HepG2 (cell line): ENCODE data around the gene C6orf136. TPM values are rescaled to one million over a fixed set of nuclear protein-coding genes. Genes with fewer than 3 reads are reported as not detected.
A peak's percentile ranks its signal among the peaks of the same experiment; 100 is the strongest.

ENCODE experiments used
- ARID2 ChIP-seq: sonication (generic); formaldehyde crosslinking; IDR thresholded peaks from 2 replicates; pipeline ENCODE4 v1.8.1; 2022; ENCODE audit warnings: mild to moderate bottlenecking, missing genetic modification reagents, borderline replicate concordance
- CBX2 ChIP-seq, 2 experiments: fragments of 200-600 bp in 1 of 2; sonication (generic); formaldehyde crosslinking in 1 of 2; IDR thresholded peaks; 2 replicates each; pipeline versions ENCODE4 v1.7.0 to v1.8.1; 2018 to 2022; ENCODE audit warnings: low read depth in 2 of 2, low read length in 1 of 2, mild to moderate bottlenecking in 1 of 2, missing genetic modification reagents in 1 of 2
- CHCHD3 ChIP-seq: sonication (generic); formaldehyde crosslinking; IDR thresholded peaks from 2 replicates; pipeline ENCODE4 v1.8.0; 2022; ENCODE audit warnings: mild to moderate bottlenecking, missing genetic modification reagents, moderate library complexity
- DRAP1 ChIP-seq: IDR thresholded peaks from 2 replicates; pipeline ENCODE4 v1.6.1; 2016; ENCODE audit warnings: missing genetic modification reagents, missing compliant biosample characterization
- EED ChIP-seq: sonication (generic); formaldehyde crosslinking; IDR thresholded peaks from 2 replicates; pipeline ENCODE4 v1.5.0; 2020; ENCODE audit warnings: mild to moderate bottlenecking, missing genetic modification reagents
- GLI4 ChIP-seq: sonication (generic); formaldehyde crosslinking; IDR thresholded peaks from 2 replicates; pipeline ENCODE4 v1.5.1; 2020; ENCODE audit warnings: missing genetic modification reagents, mild to moderate bottlenecking, moderate library complexity, borderline replicate concordance
- GTF3A ChIP-seq: sonication (generic); formaldehyde crosslinking; conservative IDR thresholded peaks from 2 replicates; pipeline ENCODE4 v1.4.0; 2020; ENCODE audit warnings: mild to moderate bottlenecking, missing genetic modification reagents
- NR2F2 ChIP-seq: IDR thresholded peaks from 2 replicates; pipeline ENCODE4 v1.6.1; 2012; ENCODE audit warnings: low read depth, inconsistent platforms, borderline replicate concordance
- NR3C1 ChIP-seq: sonication (generic); formaldehyde crosslinking; IDR thresholded peaks from 2 replicates; pipeline ENCODE4 v1.4.0; 2020; ENCODE audit warnings: missing genetic modification reagents
- PAF1 ChIP-seq: IDR thresholded peaks from 2 replicates; pipeline ENCODE4 v1.6.1; 2016; ENCODE audit warnings: missing genetic modification reagents, missing compliant biosample characterization
- POLR2AphosphoS5 ChIP-seq: IDR thresholded peaks from 2 replicates; pipeline ENCODE4 v1.6.1; 2012; ENCODE audit warnings: low read depth, low read length
- SNAI1 ChIP-seq: sonication (generic); formaldehyde crosslinking; IDR thresholded peaks from 2 replicates; pipeline ENCODE4 v1.5.0; 2020; ENCODE audit warnings: mild to moderate bottlenecking, missing genetic modification reagents, borderline replicate concordance
- SOX6 ChIP-seq, 2 experiments: fragments of 450-650 bp in 1 of 2; sonication (generic) in 1 of 2; formaldehyde crosslinking in 1 of 2; IDR thresholded peaks; 2 replicates each; pipeline versions ENCODE4 v1.4.0 to v1.6.1; 2017 to 2020; ENCODE audit warnings: antibody characterized with exemption in 1 of 2, mild to moderate bottlenecking in 1 of 2, missing genetic modification reagents in 1 of 2
- STAT5B ChIP-seq: sonication (generic); formaldehyde crosslinking; IDR thresholded peaks from 2 replicates; pipeline ENCODE4 v1.4.0; 2020; ENCODE audit warnings: missing genetic modification reagents
- ZBTB1 ChIP-seq: sonication (generic); formaldehyde crosslinking; IDR thresholded peaks from 2 replicates; pipeline ENCODE4 v1.4.0; 2020; ENCODE audit warnings: missing genetic modification reagents, borderline replicate concordance
- ZNF124 ChIP-seq: sonication (generic); formaldehyde crosslinking; IDR thresholded peaks from 2 replicates; pipeline ENCODE4 v1.4.0; 2020; ENCODE audit warnings: missing genetic modification reagents
- ZNF468 ChIP-seq: sonication (generic); formaldehyde crosslinking; IDR thresholded peaks from 2 replicates; pipeline ENCODE4 v1.8.0; 2022; ENCODE audit warnings: mild to moderate bottlenecking, moderate library complexity, missing genetic modification reagents
- ZNF557 ChIP-seq: sonication (generic); formaldehyde crosslinking; IDR thresholded peaks from 2 replicates; pipeline ENCODE4 v1.4.0; 2020; ENCODE audit warnings: missing genetic modification reagents
- ZNF629 ChIP-seq: sonication (generic); formaldehyde crosslinking; conservative IDR thresholded peaks from 2 replicates; pipeline ENCODE4 v1.5.0; 2020; ENCODE audit warnings: missing genetic modification reagents
- ZNF646 ChIP-seq: sonication (generic); formaldehyde crosslinking; IDR thresholded peaks from 2 replicates; pipeline ENCODE4 v1.9.0; 2021; ENCODE audit warnings: mild to moderate bottlenecking, missing genetic modification reagents
- ZNF768 ChIP-seq: sonication (generic); formaldehyde crosslinking; IDR thresholded peaks from 2 replicates; pipeline ENCODE4 v1.4.0; 2020; ENCODE audit warnings: missing genetic modification reagents
- ZNF781 ChIP-seq: sonication (generic); formaldehyde crosslinking; IDR thresholded peaks from 2 replicates; pipeline ENCODE4 v1.5.1; 2020; ENCODE audit warnings: borderline replicate concordance, mild to moderate bottlenecking, missing genetic modification reagents; ENCODE audit errors: not compliant biosample characterization
- polyA plus RNA-seq, 8 experiments: library from polyadenylated mRNA; depleted of rRNA in 3 of 8; stranded (reverse) in 7 of 8; unstranded in 1 of 8; fragments of >200 nt; fragmentation: Illumina TruSeq in 4 of 8; extraction: Trizol in 4 of 8; gene quantifications; 2 replicates each; pipeline versions ENCODE4 v1.2.1 to v1.2.3, GENCODE V29; 2011 to 2016; ENCODE audit warnings: low read depth in 4 of 8, missing spikeins in 1 of 8, mixed read lengths in 1 of 8; ENCODE audit not compliant: insufficient read depth in 1 of 8
- total RNA-seq, 5 experiments: library from RNA; depleted of rRNA; stranded (reverse); fragments of >200 nt; fragmentation: Illumina TruSeq; extraction: Trizol; gene quantifications; 2 replicates each; pipeline ENCODE4 v1.2.3, GENCODE V29; 2016; ENCODE audit warnings: low read depth in 1 of 5
- TF ChIP-seq, protein P1 (sequence below): sonication (generic); formaldehyde crosslinking; IDR thresholded peaks from 2 replicates; pipeline ENCODE4 v1.4.0; 2020; ENCODE audit warnings: mild to moderate bottlenecking, missing genetic modification reagents

C6orf136 gene
- total and polyA plus RNA-seq, 2 of the 13 experiments (the other 11 are each of a cell fraction or from before 2014, with no cell fraction given) = 12.0 to 26.2 TPM

- TF ChIP-seq ZNF646 (no peak), CBX2 (IDR thresholded peaks at IDR 0.05; ENCODE audit: low read depth, low read length) (no peak), CBX2 (CRISPR knock-in tag; IDR thresholded peaks at IDR 0.05; ENCODE audit: low read depth) (no peak), NR2F2 (no peak; the same call in 1 of the 2 replicates), POLR2AphosphoS5 (no peak), ZNF781 (CRISPR knock-in tag) (peak; percentile 92), PAF1 (CRISPR knock-in tag) (no peak), ZBTB1 (no peak), ZNF768 (CRISPR knock-in tag) (peak; percentile 84), GLI4 (CRISPR knock-in tag) (no peak), ZNF629 (peak; percentile 93), NR3C1 (CRISPR knock-in tag) (no peak), EED (no peak), SNAI1 (CRISPR knock-in tag) (peak; percentile 64; the same call in 1 of the 2 replicates), ZNF124 (CRISPR knock-in tag) (peak; percentile 79; the same call in 1 of the 2 replicates), DRAP1 (CRISPR knock-in tag) (peak; percentile 63), ARID2 (CRISPR knock-in tag) (0 out of 2 replicates have a peak, but pooled peaks have one; percentile 25), GTF3A (CRISPR knock-in tag) (no peak), SOX6 (IDR thresholded peaks at IDR 0.05) (no peak), SOX6 (CRISPR knock-in tag; IDR thresholded peaks at IDR 0.05) (peak; percentile 79), STAT5B (CRISPR knock-in tag) (no peak), CHCHD3 (CRISPR knock-in tag) (no peak), ZNF557 (CRISPR knock-in tag) (no peak), ZNF468 (CRISPR knock-in tag) (no peak)
- TF ChIP-seq, protein P1, sequence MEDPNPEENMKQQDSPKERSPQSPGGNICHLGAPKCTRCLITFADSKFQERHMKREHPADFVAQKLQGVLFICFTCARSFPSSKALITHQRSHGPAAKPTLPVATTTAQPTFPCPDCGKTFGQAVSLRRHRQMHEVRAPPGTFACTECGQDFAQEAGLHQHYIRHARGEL = peak; percentile 52; the same call in 1 of the 2 replicates
Measured at GRCh38 chr6:30678964-30679726, 32.2 kb downstream of the C6orf136 start (continued).
